Activated B cell treated with CpG ODN at 0.5 μM for 24 hours (primary cell): Measurements from ENCODE around the gene PPP2R2B. TPM values are rescaled to one million over a fixed set of nuclear protein-coding genes. Genes with fewer than 3 reads are reported as not detected.

ENCODE experiments used
- ATAC-seq: fragments of 200-7000 bp; cut with Tn5 transposase; one replicate; pipeline ENCODE4 v1.10.0; 2021; ENCODE audit warnings: low read depth, mild to moderate bottlenecking, moderate library complexity
- CTCF ChIA-PET: fragments of 350-600 bp; sonication (Branson Sonifier 250); formaldehyde crosslinking; loops from one replicate; lab custom pipeline; 2021; ENCODE audit warnings: antibody characterized with exemption; lab: Charles Lee
- POLR2A ChIA-PET: fragments of 350-600 bp; sonication (Branson Sonifier 250); formaldehyde crosslinking; loops from one replicate; lab custom pipeline; 2021; ENCODE audit warnings: antibody characterized with exemption; lab: Charles Lee
- DNase-seq: peaks from one replicate; pipeline ENCODE4 v3.0.0; 2022
- H3K27ac Mint-ChIP-seq: one replicate; pipeline ENCODE4 v1.8.0; 2020; ENCODE audit warnings: mixed read lengths
- H3K27me3 Mint-ChIP-seq: one replicate; pipeline ENCODE4 v1.8.0; 2021; ENCODE audit warnings: mixed read lengths
- H3K36me3 Mint-ChIP-seq: one replicate; pipeline ENCODE4 v1.8.0; 2021; ENCODE audit warnings: low read depth, mixed read lengths
- H3K4me1 Mint-ChIP-seq: one replicate; pipeline ENCODE4 v1.8.0; 2021; ENCODE audit warnings: mixed read lengths
- H3K4me3 Mint-ChIP-seq: one replicate; pipeline ENCODE4 v1.8.0; 2020; ENCODE audit warnings: mild to moderate bottlenecking, mixed read lengths
- H3K9me3 Mint-ChIP-seq: one replicate; pipeline ENCODE4 v1.8.0; 2020; ENCODE audit warnings: mixed read lengths
- intact Hi-C: fragments of 100-400 bp; cut with micrococcal nuclease; formaldehyde crosslinking; loops from one replicate; pipeline ENCODE4 v1.15.1; 2024
- total RNA-seq: library from RNA; stranded (reverse); gene quantifications from 2 replicates; pipeline ENCODE4 v1.2.3, GENCODE V29; 2022
- TF ChIP-seq, protein P1 (sequence below): fragments of 200-600 bp; IDR thresholded peaks from one replicate; pipeline ENCODE4 v1.8.0; 2022; ENCODE audit warnings: antibody characterized with exemption, mild to moderate bottlenecking

PPP2R2B gene
- total RNA-seq, 1 donor from 2014 or later = not detected

DNA sequence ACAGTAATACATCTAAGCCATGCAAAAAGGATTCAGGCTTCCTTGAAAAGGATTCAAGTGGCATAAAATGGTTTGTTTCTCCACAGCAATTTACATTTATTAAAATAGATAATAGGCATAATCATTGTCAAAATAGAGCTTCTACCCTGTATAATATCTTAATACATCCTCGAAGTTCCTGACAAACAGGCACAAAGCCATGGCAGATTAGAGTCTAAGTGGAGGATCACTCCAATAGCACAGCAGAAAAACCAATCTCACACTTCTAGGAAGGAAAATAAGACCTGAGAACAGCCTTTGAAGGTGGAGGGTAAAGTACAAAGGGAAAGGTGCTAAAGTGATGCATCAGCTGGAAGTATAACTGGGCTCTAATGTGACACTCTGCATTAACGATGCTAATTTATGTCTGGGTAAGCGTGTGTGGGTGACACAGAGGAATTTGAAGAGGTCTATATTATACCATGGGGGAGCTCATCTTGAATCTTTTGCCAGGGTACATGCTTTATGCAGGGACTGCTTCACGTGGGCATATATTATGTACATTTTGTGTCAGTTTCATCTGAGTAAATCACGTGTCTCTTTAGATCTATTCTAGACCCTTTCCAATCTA, 28.8 kb downstream of the PPP2R2B start:
- H3K4me1 Mint-ChIP-seq = no peaks in the 10 kb centered on the region

DNA sequence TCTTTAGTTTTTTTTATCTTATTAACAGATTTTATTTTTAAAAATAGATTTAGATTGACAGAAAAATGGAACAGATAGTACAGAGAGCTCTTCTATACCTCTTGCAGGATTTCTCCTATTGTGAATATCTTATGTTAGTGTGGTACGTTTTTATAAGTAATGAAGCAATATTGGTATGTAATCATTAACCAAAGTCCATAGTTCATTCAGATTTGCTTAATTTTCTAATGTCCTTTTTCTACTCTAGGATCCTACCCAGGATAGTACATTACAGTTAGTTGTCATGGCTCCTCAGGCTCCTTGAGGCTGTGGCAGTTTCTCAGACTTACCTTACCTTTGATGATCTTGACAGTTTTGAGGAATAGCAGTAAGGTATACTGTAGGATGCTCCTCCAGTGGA, 30.4 kb downstream of the PPP2R2B start:
- Mint-ChIP-seq H3K4me3 (no peak overlapping the region), H3K27ac (no peak overlapping the region), H3K27me3 (no peaks in the 10 kb centered on the region), H3K36me3 (no peaks in the 10 kb centered on the region), H3K4me1 (no peaks in the 10 kb centered on the region), H3K9me3 (no peaks in the 10 kb centered on the region)
- ChIA-PET CTCF (no interaction called here), POLR2A (no interaction called here)
- ATAC-seq = no peak
- no peak for DNase-seq
- intact Hi-C loops = no loop called here
- TF ChIP-seq, protein P1, sequence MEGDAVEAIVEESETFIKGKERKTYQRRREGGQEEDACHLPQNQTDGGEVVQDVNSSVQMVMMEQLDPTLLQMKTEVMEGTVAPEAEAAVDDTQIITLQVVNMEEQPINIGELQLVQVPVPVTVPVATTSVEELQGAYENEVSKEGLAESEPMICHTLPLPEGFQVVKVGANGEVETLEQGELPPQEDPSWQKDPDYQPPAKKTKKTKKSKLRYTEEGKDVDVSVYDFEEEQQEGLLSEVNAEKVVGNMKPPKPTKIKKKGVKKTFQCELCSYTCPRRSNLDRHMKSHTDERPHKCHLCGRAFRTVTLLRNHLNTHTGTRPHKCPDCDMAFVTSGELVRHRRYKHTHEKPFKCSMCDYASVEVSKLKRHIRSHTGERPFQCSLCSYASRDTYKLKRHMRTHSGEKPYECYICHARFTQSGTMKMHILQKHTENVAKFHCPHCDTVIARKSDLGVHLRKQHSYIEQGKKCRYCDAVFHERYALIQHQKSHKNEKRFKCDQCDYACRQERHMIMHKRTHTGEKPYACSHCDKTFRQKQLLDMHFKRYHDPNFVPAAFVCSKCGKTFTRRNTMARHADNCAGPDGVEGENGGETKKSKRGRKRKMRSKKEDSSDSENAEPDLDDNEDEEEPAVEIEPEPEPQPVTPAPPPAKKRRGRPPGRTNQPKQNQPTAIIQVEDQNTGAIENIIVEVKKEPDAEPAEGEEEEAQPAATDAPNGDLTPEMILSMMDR = no peak

More for the DNA sequence above, 28.8 kb downstream of the PPP2R2B start:
- POLR2A ChIA-PET = no interaction called here
- Mint-ChIP-seq H3K27ac (no peak overlapping the region), H3K36me3 (no peaks in the 10 kb centered on the region), H3K4me3 (no peak overlapping the region), H3K27me3 (no peaks in the 10 kb centered on the region), H3K9me3 (no peaks in the 10 kb centered on the region)
- DNase-seq (no peak), ATAC-seq (no peak)
- CTCF ChIA-PET = no interaction called here
- intact Hi-C loops = no loop called here
- TF ChIP-seq, protein P1 = no peak

DNA sequence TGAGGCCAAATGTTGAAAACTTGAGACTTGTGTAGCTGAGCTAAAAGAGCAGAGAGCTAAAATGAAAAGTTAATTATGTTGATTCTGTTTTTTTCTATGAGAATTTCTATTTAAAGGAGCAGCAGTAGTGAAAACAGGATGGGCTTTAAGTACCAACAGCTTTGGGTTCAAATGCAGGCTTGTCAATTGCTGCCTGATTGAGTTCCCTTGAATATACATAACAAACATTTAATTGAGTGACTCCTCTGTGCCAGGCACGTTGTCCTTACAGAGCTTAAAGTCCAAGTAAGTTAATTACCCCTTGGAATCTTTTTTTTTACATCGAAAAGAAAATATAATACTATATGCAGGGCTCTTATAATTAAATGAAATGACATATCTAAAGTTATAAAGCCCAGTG, 38.5 kb downstream of the PPP2R2B start:
- POLR2A ChIA-PET = no interaction called here
- Mint-ChIP-seq H3K36me3 (no peaks in the 10 kb centered on the region), H3K9me3 (peaks cover 13% of the 10 kb centered on the region), H3K27me3 (no peaks in the 10 kb centered on the region), H3K4me3 (no peak overlapping the region), H3K27ac (no peak overlapping the region), H3K4me1 (no peaks in the 10 kb centered on the region)
- intact Hi-C loops = no loop called here
- TF ChIP-seq, protein P1 = no peak
- DNase-seq (no peak), ATAC-seq (no peak)
- CTCF ChIA-PET = no interaction called here

DNA sequence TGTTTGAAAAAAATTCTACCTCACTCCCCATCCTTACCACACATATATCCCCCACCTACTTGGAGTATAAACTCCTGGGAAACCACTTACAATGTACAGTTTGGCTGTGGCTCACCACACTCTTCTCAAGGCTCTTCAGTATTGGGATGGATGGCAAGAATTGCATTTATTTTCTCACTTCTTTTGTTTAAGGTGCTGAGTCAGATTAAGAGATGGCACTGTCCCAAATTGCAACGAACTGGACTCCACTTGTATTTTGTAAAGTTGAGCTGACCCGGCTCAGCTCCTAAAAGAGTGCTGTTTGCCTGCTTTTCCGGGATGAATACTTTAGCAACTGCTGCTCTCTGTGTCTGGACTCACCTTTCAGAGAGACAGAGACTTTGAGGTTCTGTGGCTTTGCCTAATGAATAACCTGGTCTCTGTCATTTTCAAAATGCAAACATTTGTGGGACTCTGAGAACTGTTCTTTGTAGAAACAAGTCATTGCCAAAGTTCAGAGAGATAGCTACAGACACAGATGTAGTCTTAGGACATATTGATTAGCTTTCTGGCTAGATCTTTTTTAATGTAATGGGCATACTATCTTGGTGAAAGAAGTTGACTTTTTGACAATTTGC, 42.2 kb downstream of the PPP2R2B start:
- H3K27ac Mint-ChIP-seq = no peak overlapping the region
- H3K36me3 Mint-ChIP-seq = no peaks in the 10 kb centered on the region
- no peak overlapping the region for H3K4me3 Mint-ChIP-seq
- H3K4me1 Mint-ChIP-seq = no peaks in the 10 kb centered on the region
- TF ChIP-seq, protein P1 = no peak
- CTCF ChIA-PET = no interaction called here
- H3K27me3 Mint-ChIP-seq = peaks cover 3% of the 10 kb centered on the region
- ATAC-seq (no peak), DNase-seq (no peak)
- H3K9me3 Mint-ChIP-seq = peaks cover 8% of the 10 kb centered on the region
- intact Hi-C loops = no loop called here
- POLR2A ChIA-PET = no interaction called here

DNA sequence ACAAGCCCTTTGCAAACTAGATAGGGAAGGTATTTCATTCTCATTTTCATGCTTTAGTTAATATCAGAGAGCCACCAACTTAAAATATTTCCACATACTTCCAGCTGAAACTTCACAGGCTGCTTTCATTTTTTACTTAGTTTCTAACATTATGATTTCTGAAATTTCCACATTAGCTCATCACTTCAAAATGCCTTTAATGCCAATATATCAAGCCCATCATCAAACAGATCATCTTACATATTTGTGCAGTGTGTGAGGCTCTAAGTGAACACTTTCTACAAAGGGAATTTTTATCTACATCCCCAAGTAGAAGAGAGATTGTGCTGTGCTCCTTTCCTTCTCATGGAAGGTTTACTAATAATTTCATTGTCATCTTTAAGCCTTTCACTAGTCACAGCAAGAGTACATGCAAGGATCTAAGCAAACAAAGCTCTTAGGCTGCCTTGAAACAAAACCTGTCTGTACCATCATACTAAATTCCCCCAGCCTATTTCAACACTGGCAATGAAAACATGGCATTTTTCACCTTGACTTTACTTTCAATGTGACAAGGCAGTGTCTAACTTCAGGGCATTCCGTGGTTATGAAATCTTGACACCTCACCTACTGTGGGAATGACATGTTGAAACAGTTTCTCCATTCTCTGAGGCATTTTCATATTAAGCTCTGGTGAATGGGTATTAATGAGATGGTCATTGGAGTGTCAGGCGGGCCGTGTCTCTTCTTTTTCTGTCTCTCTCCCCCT, 45.4 kb downstream of the PPP2R2B start:
- DNase-seq (no peak), ATAC-seq (no peak)
- Mint-ChIP-seq H3K4me1 (no peaks in the 10 kb centered on the region), H3K27me3 (peaks cover 3% of the 10 kb centered on the region), H3K4me3 (no peak overlapping the region), H3K27ac (no peak overlapping the region), H3K36me3 (no peaks in the 10 kb centered on the region), H3K9me3 (no peaks in the 10 kb centered on the region)
- CTCF ChIA-PET = no interaction called here
- intact Hi-C loops = no loop called here
- TF ChIP-seq, protein P1 = no peak
- POLR2A ChIA-PET = no interaction called here
